ENCODE data around the gene ARHGAP12. TPM values are rescaled to one million over a fixed set of nuclear protein-coding genes. Genes with fewer than 3 reads are reported as not detected.

The ARHGAP12 gene
- total and polyA plus RNA-seq, 9 donors = 17.8 to 41.1 (median 23.1) TPM

GRCh38 chr10:31885971-31886370 lies 42.7 kb downstream of the ARHGAP12 start:
- Histone ChIP-seq H3K27me3 (ENCODE audit: control insufficient read depth, insufficient read depth, low read length) (no peaks in the 10 kb centered on the region), H3K4me1 (ENCODE audit: control insufficient read depth, insufficient read depth, low read length) (peaks cover 6% of the 10 kb centered on the region), H3K27ac (ENCODE audit: low read length) (no peak overlapping the region), H3K9me3 (replicated peaks; ENCODE audit: control insufficient read depth, low read depth, low read length) (no peaks in the 10 kb centered on the region), H3K36me3 (ENCODE audit: control insufficient read depth, insufficient read depth, low read length) (no peaks in the 10 kb centered on the region), H3K4me3 (ENCODE audit: low read length) (no peak overlapping the region)
- DNase-seq = no peak

GRCh38 chr10:31884386-31884785 lies 44.2 kb downstream of the ARHGAP12 start:
- WGBS (ENCODE audit: insufficient coverage) = no CpG with 5 or more reads among the region's 2 CpGs
- no peaks in the 10 kb centered on the region for H3K27me3 ChIP-seq (ENCODE audit: control insufficient read depth, insufficient read depth, low read length)
- peaks cover 6% of the 10 kb centered on the region for H3K4me1 ChIP-seq (ENCODE audit: control insufficient read depth, insufficient read depth, low read length)
- H3K9me3 ChIP-seq (replicated peaks; ENCODE audit: control insufficient read depth, low read depth, low read length) = no peaks in the 10 kb centered on the region
- DNase-seq = no peak
- no peak overlapping the region for H3K27ac ChIP-seq (ENCODE audit: low read length)
- H3K4me3 ChIP-seq (ENCODE audit: low read length) = no peak overlapping the region
- H3K36me3 ChIP-seq (ENCODE audit: control insufficient read depth, insufficient read depth, low read length) = no peaks in the 10 kb centered on the region

- Histone ChIP-seq H3K4me3 (ENCODE audit: low read length) (no peak overlapping the region), H3K9me3 (replicated peaks; ENCODE audit: control insufficient read depth, low read depth, low read length) (no peaks in the 10 kb centered on the region), H3K4me1 (ENCODE audit: control insufficient read depth, insufficient read depth, low read length) (peaks cover 5% of the 10 kb centered on the region), H3K36me3 (ENCODE audit: control insufficient read depth, insufficient read depth, low read length) (no peaks in the 10 kb centered on the region), H3K27ac (ENCODE audit: low read length) (peak overlapping the region; percentile 32), H3K27me3 (ENCODE audit: control insufficient read depth, insufficient read depth, low read length) (no peaks in the 10 kb centered on the region)
- WGBS (ENCODE audit: insufficient coverage) = no CpG with 5 or more reads among the region's 3 CpGs
- peak; percentile 64 for DNase-seq
Observed at GRCh38 chr10:31883397-31883796, 45.2 kb downstream of the ARHGAP12 start.

- no peak for DNase-seq
- no peak overlapping the region for H3K4me3 ChIP-seq (ENCODE audit: low read length)
- H3K36me3 ChIP-seq (ENCODE audit: control insufficient read depth, insufficient read depth, low read length) = no peaks in the 10 kb centered on the region
- H3K27me3 ChIP-seq (ENCODE audit: control insufficient read depth, insufficient read depth, low read length) = no peaks in the 10 kb centered on the region
- no peak overlapping the region for H3K27ac ChIP-seq (ENCODE audit: low read length)
- no peaks in the 10 kb centered on the region for H3K4me1 ChIP-seq (ENCODE audit: control insufficient read depth, insufficient read depth, low read length)
- H3K9me3 ChIP-seq (replicated peaks; ENCODE audit: control insufficient read depth, low read depth, low read length) = no peaks in the 10 kb centered on the region
Observed at GRCh38 chr10:31878486-31878885, 50.1 kb downstream of the ARHGAP12 start.

- peak overlapping the region; percentile 53 for H3K27ac ChIP-seq (ENCODE audit: low read length)
- no peaks in the 10 kb centered on the region for H3K4me1 ChIP-seq (ENCODE audit: control insufficient read depth, insufficient read depth, low read length)
- H3K4me3 ChIP-seq (ENCODE audit: low read length) = no peak overlapping the region
- no peaks in the 10 kb centered on the region for H3K27me3 ChIP-seq (ENCODE audit: control insufficient read depth, insufficient read depth, low read length)
- H3K9me3 ChIP-seq (replicated peaks; ENCODE audit: control insufficient read depth, low read depth, low read length) = no peaks in the 10 kb centered on the region
- H3K36me3 ChIP-seq (ENCODE audit: control insufficient read depth, insufficient read depth, low read length) = no peaks in the 10 kb centered on the region
- peak; percentile 74 for DNase-seq
- 33% methylated on average over 1 of the region's 6 CpGs for WGBS (ENCODE audit: insufficient coverage)
Observed at GRCh38 chr10:31876652-31877352, 51.8 kb downstream of the ARHGAP12 start.

GRCh38 chr10:31875608-31876007 lies 53.0 kb downstream of the ARHGAP12 start:
- Histone ChIP-seq H3K27ac (ENCODE audit: low read length) (no peak overlapping the region), H3K4me3 (ENCODE audit: low read length) (no peak overlapping the region), H3K9me3 (replicated peaks; ENCODE audit: control insufficient read depth, low read depth, low read length) (no peaks in the 10 kb centered on the region), H3K4me1 (ENCODE audit: control insufficient read depth, insufficient read depth, low read length) (no peaks in the 10 kb centered on the region), H3K27me3 (ENCODE audit: control insufficient read depth, insufficient read depth, low read length) (no peaks in the 10 kb centered on the region), H3K36me3 (ENCODE audit: control insufficient read depth, insufficient read depth, low read length) (no peaks in the 10 kb centered on the region)
- no peak for DNase-seq
- WGBS (ENCODE audit: insufficient coverage) = 100% methylated on average over 2 of the region's 2 CpGs

GRCh38 chr10:31873724-31874123 lies 54.9 kb downstream of the ARHGAP12 start:
- Histone ChIP-seq H3K4me3 (ENCODE audit: low read length) (no peak overlapping the region), H3K9me3 (replicated peaks; ENCODE audit: control insufficient read depth, low read depth, low read length) (no peaks in the 10 kb centered on the region), H3K27ac (ENCODE audit: low read length) (no peak overlapping the region), H3K27me3 (ENCODE audit: control insufficient read depth, insufficient read depth, low read length) (no peaks in the 10 kb centered on the region), H3K36me3 (ENCODE audit: control insufficient read depth, insufficient read depth, low read length) (no peaks in the 10 kb centered on the region), H3K4me1 (ENCODE audit: control insufficient read depth, insufficient read depth, low read length) (no peaks in the 10 kb centered on the region)
- no CpG with 5 or more reads among the region's 1 CpG for WGBS (ENCODE audit: insufficient coverage)
- no peak for DNase-seq

- H3K4me1 ChIP-seq (ENCODE audit: control insufficient read depth, insufficient read depth, low read length) = no peaks in the 10 kb centered on the region
- H3K4me3 ChIP-seq (ENCODE audit: low read length) = no peak overlapping the region
- 76% methylated on average over 4 of the region's 7 CpGs for WGBS (ENCODE audit: insufficient coverage)
- no peaks in the 10 kb centered on the region for H3K9me3 ChIP-seq (replicated peaks; ENCODE audit: control insufficient read depth, low read depth, low read length)
- no peaks in the 10 kb centered on the region for H3K36me3 ChIP-seq (ENCODE audit: control insufficient read depth, insufficient read depth, low read length)
- no peaks in the 10 kb centered on the region for H3K27me3 ChIP-seq (ENCODE audit: control insufficient read depth, insufficient read depth, low read length)
- no peak for DNase-seq
- H3K27ac ChIP-seq (ENCODE audit: low read length) = no peak overlapping the region
Observed at GRCh38 chr10:31871266-31872065, 57.2 kb downstream of the ARHGAP12 start.

- H3K4me1 ChIP-seq (ENCODE audit: control insufficient read depth, insufficient read depth, low read length) = peaks cover under 1% of the 10 kb centered on the region
- H3K36me3 ChIP-seq (ENCODE audit: control insufficient read depth, insufficient read depth, low read length) = no peaks in the 10 kb centered on the region
- no peaks in the 10 kb centered on the region for H3K27me3 ChIP-seq (ENCODE audit: control insufficient read depth, insufficient read depth, low read length)
- no peak overlapping the region for H3K4me3 ChIP-seq (ENCODE audit: low read length)
- no peak overlapping the region for H3K27ac ChIP-seq (ENCODE audit: low read length)
- WGBS (ENCODE audit: insufficient coverage) = 86% methylated on average over 1 of the region's 3 CpGs
- no peak for DNase-seq
- no peaks in the 10 kb centered on the region for H3K9me3 ChIP-seq (replicated peaks; ENCODE audit: control insufficient read depth, low read depth, low read length)
Observed at GRCh38 chr10:31867646-31868045, 61.0 kb downstream of the ARHGAP12 start.

- H3K27me3 ChIP-seq (ENCODE audit: control insufficient read depth, insufficient read depth, low read length) = no peaks in the 10 kb centered on the region
- H3K9me3 ChIP-seq (replicated peaks; ENCODE audit: control insufficient read depth, low read depth, low read length) = no peaks in the 10 kb centered on the region
- H3K4me3 ChIP-seq (ENCODE audit: low read length) = no peak overlapping the region
- peak; percentile 9 for DNase-seq
- H3K4me1 ChIP-seq (ENCODE audit: control insufficient read depth, insufficient read depth, low read length) = peaks cover 3% of the 10 kb centered on the region
- no peak overlapping the region for H3K27ac ChIP-seq (ENCODE audit: low read length)
- WGBS (ENCODE audit: insufficient coverage) = no CpG with 5 or more reads among the region's 4 CpGs
- peaks cover 2% of the 10 kb centered on the region for H3K36me3 ChIP-seq (ENCODE audit: control insufficient read depth, insufficient read depth, low read length)
Observed at GRCh38 chr10:31866118-31866670, 62.4 kb downstream of the ARHGAP12 start.

Data from muscle of leg (tissue), 11 donors.